NCI-H146 (cell line): Measurements from ENCODE around the gene TMEM117.

Experiments used
- DNase-seq: peaks from one replicate; lab custom pipeline; 2025; lab: John Stamatoyannopoulos, UW

Gene TMEM117

GRCh38 chr12:43964033-43964432 lies 128.2 kb downstream of the TMEM117 start:
- no peak for DNase-seq

- DNase-seq = no peak
These were observed 129.1 kb downstream of the TMEM117 start for GRCh38 chr12:43964961-43965360.

- DNase-seq = no peak
These were observed 130.0 kb downstream of the TMEM117 start for GRCh38 chr12:43965899-43966298.

- DNase-seq = no peak
These were observed 132.9 kb downstream of the TMEM117 start for GRCh38 chr12:43968736-43969135.

- no peak for DNase-seq
These were observed 134.0 kb downstream of the TMEM117 start for GRCh38 chr12:43969882-43970281.

- no peak for DNase-seq
These were observed 137.5 kb downstream of the TMEM117 start for GRCh38 chr12:43973385-43973784.

GRCh38 chr12:43973993-43974392 lies 138.1 kb downstream of the TMEM117 start:
- no peak for DNase-seq

GRCh38 chr12:43976027-43976426 lies 140.1 kb downstream of the TMEM117 start:
- no peak for DNase-seq

- no peak for DNase-seq
These were observed 142.7 kb downstream of the TMEM117 start for GRCh38 chr12:43978556-43978955.

- DNase-seq = no peak
These were observed 143.6 kb downstream of the TMEM117 start for GRCh38 chr12:43979450-43979849.

- DNase-seq = no peak
These were observed 144.8 kb downstream of the TMEM117 start for GRCh38 chr12:43980627-43981191.

GRCh38 chr12:43981726-43982125 lies 145.8 kb downstream of the TMEM117 start:
- DNase-seq = no peak

- DNase-seq = no peak
These were observed 146.7 kb downstream of the TMEM117 start for GRCh38 chr12:43982544-43982943.

GRCh38 chr12:43988838-43989560 lies 153.1 kb downstream of the TMEM117 start:
- DNase-seq = no peak

GRCh38 chr12:43992856-43993255 lies 157.0 kb downstream of the TMEM117 start:
- DNase-seq = no peak

- peak; percentile 51 for DNase-seq
These were observed 164.6 kb downstream of the TMEM117 start for GRCh38 chr12:44000309-44000952.

- DNase-seq = no peak
These were observed 166.7 kb downstream of the TMEM117 start for GRCh38 chr12:44002607-44003006.

GRCh38 chr12:44003721-44004120 lies 167.8 kb downstream of the TMEM117 start:
- no peak for DNase-seq

- peak; percentile 30 for DNase-seq
These were observed 179.6 kb downstream of the TMEM117 start for GRCh38 chr12:44015333-44015941.

GRCh38 chr12:44017216-44017615 lies 181.3 kb downstream of the TMEM117 start:
- DNase-seq = no peak

GRCh38 chr12:44019118-44019517 lies 183.2 kb downstream of the TMEM117 start:
- DNase-seq = no peak

- DNase-seq = no peak
These were observed 184.7 kb downstream of the TMEM117 start for GRCh38 chr12:44020555-44020954.

- DNase-seq = no peak
These were observed 185.6 kb downstream of the TMEM117 start for GRCh38 chr12:44021471-44021971.
